NCI-H1436 treated with DMSO at 0.1 percent for 48 hours (cell line): ENCODE measurements around the gene USP17L21.
"Not testable (repeated sequence)": the region's sequence is repeated elsewhere in the genome, so short reads cannot be mapped to it uniquely, and the experiment has no call there.

Experiments used
- DNase-seq: peaks from one replicate; lab custom pipeline; 2025; lab: John Stamatoyannopoulos, UW

The USP17L21 gene, protein sequence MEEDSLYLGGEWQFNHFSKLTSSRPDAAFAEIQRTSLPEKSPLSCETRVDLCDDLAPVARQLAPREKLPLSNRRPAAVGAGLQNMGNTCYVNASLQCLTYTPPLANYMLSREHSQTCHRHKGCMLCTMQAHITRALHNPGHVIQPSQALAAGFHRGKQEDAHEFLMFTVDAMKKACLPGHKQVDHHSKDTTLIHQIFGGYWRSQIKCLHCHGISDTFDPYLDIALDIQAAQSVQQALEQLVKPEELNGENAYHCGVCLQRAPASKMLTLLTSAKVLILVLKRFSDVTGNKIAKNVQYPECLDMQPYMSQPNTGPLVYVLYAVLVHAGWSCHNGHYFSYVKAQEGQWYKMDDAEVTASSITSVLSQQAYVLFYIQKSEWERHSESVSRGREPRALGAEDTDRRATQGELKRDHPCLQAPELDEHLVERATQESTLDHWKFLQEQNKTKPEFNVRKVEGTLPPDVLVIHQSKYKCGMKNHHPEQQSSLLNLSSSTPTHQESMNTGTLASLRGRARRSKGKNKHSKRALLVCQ

DNA sequence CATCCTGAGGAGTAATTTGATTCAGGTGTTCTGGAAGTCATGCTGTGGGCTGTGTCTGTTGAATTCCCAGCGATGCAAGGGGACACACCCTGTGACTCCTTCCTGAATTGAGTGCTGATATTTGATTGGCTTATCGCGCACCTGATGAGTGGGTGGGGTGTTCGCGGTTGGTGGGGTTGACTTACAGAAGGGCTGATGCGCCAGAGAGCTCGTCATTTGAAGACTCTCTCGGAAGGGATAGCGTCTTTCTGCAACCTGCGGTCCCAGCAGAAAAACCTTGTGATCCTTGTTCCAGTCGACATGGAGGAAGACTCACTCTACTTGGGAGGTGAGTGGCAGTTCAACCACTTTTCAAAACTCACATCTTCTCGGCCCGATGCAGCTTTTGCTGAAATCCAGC is at the start of gene USP17L21:
TSS of gene USP17L21 (plus strand) at position 301 of the 400 bp plus-strand sequence. CDS start at position 301, 0 bp downstream.
- DNase-seq = not testable (repeated sequence)

DNA sequence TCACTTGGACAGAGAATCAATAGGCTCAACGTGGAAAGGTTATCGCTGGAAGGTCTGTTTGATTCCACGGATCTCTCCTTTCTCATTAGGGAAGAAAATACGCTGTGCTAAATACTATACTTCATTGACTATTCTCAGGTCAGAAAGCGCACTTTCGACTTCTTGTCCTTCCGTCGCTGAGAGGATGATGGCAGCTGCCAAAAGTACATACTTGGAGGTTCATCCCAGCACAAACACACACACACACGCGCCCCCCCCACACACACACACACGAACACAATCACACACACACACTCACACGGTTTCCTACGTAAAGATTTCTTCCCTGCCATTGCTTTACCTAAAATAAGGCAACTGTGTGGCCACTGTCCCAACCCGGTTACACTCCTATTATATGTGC is 48.0 kb upstream of the USP17L21 start:
- DNase-seq = not testable (repeated sequence)

DNA sequence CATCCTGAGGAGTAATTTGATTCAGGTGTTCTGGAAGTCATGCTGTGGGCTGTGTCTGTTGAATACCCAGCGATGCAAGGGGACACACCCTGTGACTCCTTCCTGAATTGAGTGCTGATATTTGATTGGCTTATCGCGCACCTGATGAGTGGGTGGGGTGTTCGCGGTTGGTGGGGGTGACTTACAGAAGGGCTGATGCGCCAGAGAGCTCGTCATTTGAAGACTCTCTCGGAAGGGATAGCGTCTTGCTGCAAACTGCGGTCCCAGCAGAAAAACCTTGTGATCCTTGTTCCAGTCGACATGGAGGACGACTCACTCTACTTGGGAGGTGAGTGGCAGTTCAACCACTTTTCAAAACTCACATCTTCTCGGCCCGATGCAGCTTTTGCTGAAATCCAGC is 47.6 kb upstream of the USP17L21 start, which contains the start of gene USP17L11:
TSS of gene USP17L11 (plus strand) at position 301 of the 400 bp plus-strand sequence. CDS start at position 301, 0 bp downstream.
- DNase-seq = not testable (repeated sequence)

DNA sequence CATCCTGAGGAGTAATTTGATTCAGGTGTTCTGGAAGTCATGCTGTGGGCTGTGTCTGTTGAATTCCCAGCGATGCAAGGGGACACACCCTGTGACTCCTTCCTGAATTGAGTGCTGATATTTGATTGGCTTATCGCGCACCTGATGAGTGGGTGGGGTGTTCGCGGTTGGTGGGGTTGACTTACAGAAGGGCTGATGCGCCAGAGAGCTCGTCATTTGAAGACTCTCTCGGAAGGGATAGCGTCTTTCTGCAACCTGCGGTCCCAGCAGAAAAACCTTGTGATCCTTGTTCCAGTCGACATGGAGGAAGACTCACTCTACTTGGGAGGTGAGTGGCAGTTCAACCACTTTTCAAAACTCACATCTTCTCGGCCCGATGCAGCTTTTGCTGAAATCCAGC is 42.8 kb upstream of the USP17L21 start, which contains the start of gene USP17L12:
TSS of gene USP17L12 (plus strand) at position 301 of the 400 bp plus-strand sequence. CDS start at position 301, 0 bp downstream.
- DNase-seq = not testable (repeated sequence)

- DNase-seq = not testable (repeated sequence)
Observed at GRCh38 chr4:9224596-9224995, 38.1 kb upstream of the USP17L21 start, which contains the start of gene USP17L13. Gene USP17L13 (plus strand): TSS chr4:9224896. CDS start chr4:9224896, 0 bp downstream.

GRCh38 chr4:9230249-9230648 is 32.4 kb upstream of the USP17L21 start:
- not testable (repeated sequence) for DNase-seq

DNA sequence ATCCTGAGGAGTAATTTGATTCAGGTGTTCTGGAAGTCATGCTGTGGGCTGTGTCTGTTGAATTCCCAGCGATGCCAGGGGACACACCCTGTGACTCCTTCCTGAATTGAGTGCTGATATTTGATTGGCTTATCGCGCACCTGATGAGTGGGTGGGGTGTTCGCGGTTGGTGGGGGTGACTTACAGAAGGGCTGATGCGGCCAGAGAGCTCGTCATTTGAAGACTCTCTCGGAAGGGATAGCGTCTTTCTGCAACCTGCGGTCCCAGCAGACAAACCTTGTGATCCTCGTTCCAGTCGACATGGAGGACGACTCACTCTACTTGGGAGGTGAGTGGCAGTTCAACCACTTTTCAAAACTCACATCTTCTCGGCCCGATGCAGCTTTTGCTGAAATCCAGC is 28.6 kb upstream of the USP17L21 start, which contains the start of gene USP17L15:
TSS of gene USP17L15 (plus strand) at position 301 of the 400 bp plus-strand sequence. CDS start at position 301, 0 bp downstream.
- not testable (repeated sequence) for DNase-seq

- DNase-seq = not testable (repeated sequence)
Observed at GRCh38 chr4:9238461-9238860, 24.2 kb upstream of the USP17L21 start.

DNA sequence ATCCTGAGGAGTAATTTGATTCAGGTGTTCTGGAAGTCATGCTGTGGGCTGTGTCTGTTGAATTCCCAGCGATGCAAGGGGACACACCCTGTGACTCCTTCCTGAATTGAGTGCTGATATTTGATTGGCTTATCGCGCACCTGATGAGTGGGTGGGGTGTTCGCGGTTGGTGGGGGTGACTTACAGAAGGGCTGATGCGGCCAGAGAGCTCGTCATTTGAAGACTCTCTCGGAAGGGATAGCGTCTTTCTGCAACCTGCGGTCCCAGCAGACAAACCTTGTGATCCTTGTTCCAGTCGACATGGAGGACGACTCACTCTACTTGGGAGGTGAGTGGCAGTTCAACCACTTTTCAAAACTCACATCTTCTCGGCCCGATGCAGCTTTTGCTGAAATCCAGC is 19.1 kb upstream of the USP17L21 start, which contains the start of gene USP17L17:
TSS of gene USP17L17 (plus strand) at position 301 of the 400 bp plus-strand sequence. CDS start at position 301, 0 bp downstream.
- DNase-seq = not testable (repeated sequence)

- not testable (repeated sequence) for DNase-seq
Observed at GRCh38 chr4:9247953-9248680, 14.6 kb upstream of the USP17L21 start, which contains the start of gene USP17L18. Gene USP17L18 (plus strand): TSS chr4:9248630. CDS start chr4:9248630, 0 bp downstream.

DNA sequence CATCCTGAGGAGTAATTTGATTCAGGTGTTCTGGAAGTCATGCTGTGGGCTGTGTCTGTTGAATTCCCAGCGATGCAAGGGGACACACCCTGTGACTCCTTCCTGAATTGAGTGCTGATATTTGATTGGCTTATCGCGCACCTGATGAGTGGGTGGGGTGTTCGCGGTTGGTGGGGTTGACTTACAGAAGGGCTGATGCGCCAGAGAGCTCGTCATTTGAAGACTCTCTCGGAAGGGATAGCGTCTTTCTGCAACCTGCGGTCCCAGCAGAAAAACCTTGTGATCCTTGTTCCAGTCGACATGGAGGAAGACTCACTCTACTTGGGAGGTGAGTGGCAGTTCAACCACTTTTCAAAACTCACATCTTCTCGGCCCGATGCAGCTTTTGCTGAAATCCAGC is 9.6 kb upstream of the USP17L21 start, which contains the start of gene USP17L19:
TSS of gene USP17L19 (plus strand) at position 301 of the 400 bp plus-strand sequence. CDS start at position 301, 0 bp downstream.
- DNase-seq = not testable (repeated sequence)

- not testable (repeated sequence) for DNase-seq
Observed at GRCh38 chr4:9257824-9258223, 4.8 kb upstream of the USP17L21 start, which contains the start of gene USP17L20. Gene USP17L20 (plus strand): TSS chr4:9258124. CDS start chr4:9258124, 0 bp downstream.

GRCh38 chr4:9267319-9267718 is 4.6 kb downstream of the USP17L21 start, which contains the start of gene USP17L22:
Gene USP17L22 (plus strand): TSS chr4:9267619. CDS start chr4:9267619, 0 bp downstream.
- DNase-seq = not testable (repeated sequence)

- DNase-seq = not testable (repeated sequence)
Observed at GRCh38 chr4:9271719-9272118, 9.0 kb downstream of the USP17L21 start.
